ENCODE data around the gene CYFIP2.

CYFIP2 gene

GRCh38 chr5:157388111-157388710 lies 122.3 kb downstream of the CYFIP2 start:
- ATAC-seq: peak; percentile 22
- TF ChIP-seq TCF4 (CRISPR knock-in tag; IDR thresholded peaks at IDR 0.05; ENCODE audit: borderline replicate concordance) (peak; percentile 96), CSRNP3 (CRISPR knock-in tag; IDR thresholded peaks at IDR 0.05) (0 out of 2 replicates have a peak, but pooled peaks have one; percentile 57), PATZ1 (CRISPR knock-in tag; IDR thresholded peaks at IDR 0.05; ENCODE audit: borderline replicate concordance) (peak; percentile 42; the same call in 1 of the 2 replicates), ARNTL (CRISPR knock-in tag; IDR thresholded peaks at IDR 0.05; ENCODE audit: borderline replicate concordance, low read depth) (no peak), CSDC2 (CRISPR knock-in tag; IDR thresholded peaks at IDR 0.05) (no peak), BACH2 (CRISPR knock-in tag; IDR thresholded peaks at IDR 0.05; ENCODE audit: borderline replicate concordance) (no peak), ZNF8 (CRISPR knock-in tag; IDR thresholded peaks at IDR 0.05) (no peak), ZNF565 (CRISPR knock-in tag; conservative IDR thresholded peaks at IDR 0.05; ENCODE audit: low read depth) (no peak), CREB5 (CRISPR knock-in tag; IDR thresholded peaks at IDR 0.05; ENCODE audit: low read depth) (no peak), POU6F1 (CRISPR knock-in tag; IDR thresholded peaks at IDR 0.05; ENCODE audit: borderline replicate concordance, low read depth) (peak; percentile 92; the same call in 1 of the 2 replicates), PPARA (CRISPR knock-in tag; IDR thresholded peaks at IDR 0.05; ENCODE audit: borderline replicate concordance) (no peak), ZC3H10 (CRISPR knock-in tag; IDR thresholded peaks at IDR 0.05) (peak; percentile 27; the same call in 1 of the 2 replicates), OSR1 (CRISPR knock-in tag; IDR thresholded peaks at IDR 0.05) (no peak), ESRRG (CRISPR knock-in tag; IDR thresholded peaks at IDR 0.05) (no peak), SNAI2 (CRISPR knock-in tag; IDR thresholded peaks at IDR 0.05) (0 out of 2 replicates have a peak, but pooled peaks have one; percentile 66), GLIS3 (CRISPR knock-in tag; IDR thresholded peaks at IDR 0.05) (no peak), ZNF70 (CRISPR knock-in tag; IDR thresholded peaks at IDR 0.05) (no peak), ISL1 (CRISPR knock-in tag; IDR thresholded peaks at IDR 0.05) (peak; percentile 90), RARB (CRISPR knock-in tag; IDR thresholded peaks at IDR 0.05) (no peak), ZFP3 (CRISPR knock-in tag; IDR thresholded peaks at IDR 0.05) (no peak), TOX (CRISPR knock-in tag; IDR thresholded peaks at IDR 0.05; ENCODE audit: borderline replicate concordance) (no peak), ZFP30 (CRISPR knock-in tag; IDR thresholded peaks at IDR 0.05) (no peak), TSHZ2 (CRISPR knock-in tag; IDR thresholded peaks at IDR 0.05) (peak; percentile 83)

GRCh38 chr5:157389103-157389502 lies 123.2 kb downstream of the CYFIP2 start:
- ATAC-seq: no peak
- TF ChIP-seq CREB5 (CRISPR knock-in tag; IDR thresholded peaks at IDR 0.05; ENCODE audit: low read depth) (no peak), CSRNP3 (CRISPR knock-in tag; IDR thresholded peaks at IDR 0.05) (no peak), ZNF8 (CRISPR knock-in tag; IDR thresholded peaks at IDR 0.05) (no peak)

Measured in SK-N-SH treated with all-trans-retinoic acid at 6 μM for 48 hours (cell line).